GM12872 (cell line): Measurements from ENCODE around the gene NAALADL2.

ENCODE experiments used
- TF ChIP-seq, protein P1 (sequence below): IDR thresholded peaks from 3 replicates; pipeline ENCODE4 v1.5.1; 2011; ENCODE audit warnings: low read depth, mild to moderate bottlenecking, low read length, moderate library complexity; ENCODE audit not compliant: insufficient read depth

Gene NAALADL2

DNA sequence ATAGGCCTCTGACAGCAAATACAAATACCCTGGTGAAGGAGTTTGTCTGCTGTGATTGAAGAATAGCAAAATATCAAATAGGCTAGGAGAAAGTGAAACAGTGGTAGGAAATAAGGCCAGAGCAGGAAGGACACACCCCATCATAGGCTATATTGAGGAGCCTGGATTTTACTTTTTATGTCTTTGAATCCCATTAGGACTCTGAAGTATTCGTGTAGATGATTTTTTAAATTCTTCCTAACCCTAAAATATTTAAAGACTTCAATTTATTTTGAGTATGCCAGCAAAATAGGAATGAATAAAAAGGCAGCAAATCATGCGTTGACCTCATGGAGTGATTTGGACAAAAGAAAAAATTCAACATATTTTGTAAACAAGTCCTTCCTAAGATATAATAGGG lies 562.8 kb downstream of the NAALADL2 start:
- TF ChIP-seq, protein P1, sequence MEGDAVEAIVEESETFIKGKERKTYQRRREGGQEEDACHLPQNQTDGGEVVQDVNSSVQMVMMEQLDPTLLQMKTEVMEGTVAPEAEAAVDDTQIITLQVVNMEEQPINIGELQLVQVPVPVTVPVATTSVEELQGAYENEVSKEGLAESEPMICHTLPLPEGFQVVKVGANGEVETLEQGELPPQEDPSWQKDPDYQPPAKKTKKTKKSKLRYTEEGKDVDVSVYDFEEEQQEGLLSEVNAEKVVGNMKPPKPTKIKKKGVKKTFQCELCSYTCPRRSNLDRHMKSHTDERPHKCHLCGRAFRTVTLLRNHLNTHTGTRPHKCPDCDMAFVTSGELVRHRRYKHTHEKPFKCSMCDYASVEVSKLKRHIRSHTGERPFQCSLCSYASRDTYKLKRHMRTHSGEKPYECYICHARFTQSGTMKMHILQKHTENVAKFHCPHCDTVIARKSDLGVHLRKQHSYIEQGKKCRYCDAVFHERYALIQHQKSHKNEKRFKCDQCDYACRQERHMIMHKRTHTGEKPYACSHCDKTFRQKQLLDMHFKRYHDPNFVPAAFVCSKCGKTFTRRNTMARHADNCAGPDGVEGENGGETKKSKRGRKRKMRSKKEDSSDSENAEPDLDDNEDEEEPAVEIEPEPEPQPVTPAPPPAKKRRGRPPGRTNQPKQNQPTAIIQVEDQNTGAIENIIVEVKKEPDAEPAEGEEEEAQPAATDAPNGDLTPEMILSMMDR: no peak

DNA sequence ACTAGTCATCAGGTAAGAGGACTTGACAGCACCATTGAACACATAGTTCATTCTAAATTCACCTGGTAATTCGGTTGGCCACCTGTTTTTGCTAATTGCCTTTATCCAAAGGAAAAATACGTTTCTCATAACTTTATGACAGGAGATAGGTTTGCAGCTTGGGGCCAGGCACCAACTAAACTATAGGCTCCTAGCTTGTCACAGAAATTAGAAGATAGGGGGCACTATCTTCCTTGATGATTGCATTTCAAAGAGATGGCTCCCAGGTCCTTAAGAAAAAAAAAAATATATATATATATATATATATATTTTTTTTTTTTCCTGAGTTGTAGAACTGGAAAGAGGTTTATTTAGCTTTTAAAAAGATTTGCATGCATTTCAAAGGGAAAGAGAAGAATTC lies 563.6 kb downstream of the NAALADL2 start:
- TF ChIP-seq, protein P1: no peak

DNA sequence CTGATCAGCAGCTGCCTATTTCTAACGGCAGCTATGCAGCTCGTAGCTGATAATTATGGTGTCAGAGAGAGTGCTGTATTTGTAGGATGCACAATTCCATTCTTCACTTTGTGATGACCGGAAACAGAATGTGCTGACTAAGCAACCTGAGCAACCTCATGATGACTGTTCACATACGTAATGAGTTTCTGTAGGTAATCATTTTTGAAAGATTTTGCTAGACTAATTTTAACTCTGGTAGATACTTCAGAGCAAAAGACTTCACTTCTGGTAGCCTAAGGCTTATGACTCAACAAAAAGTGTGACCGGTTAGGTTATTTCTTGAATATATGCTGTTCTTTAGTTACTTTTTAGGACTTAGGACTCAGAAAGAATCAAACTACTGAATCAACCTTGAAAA lies 567.7 kb downstream of the NAALADL2 start:
- TF ChIP-seq, protein P1: no peak

DNA sequence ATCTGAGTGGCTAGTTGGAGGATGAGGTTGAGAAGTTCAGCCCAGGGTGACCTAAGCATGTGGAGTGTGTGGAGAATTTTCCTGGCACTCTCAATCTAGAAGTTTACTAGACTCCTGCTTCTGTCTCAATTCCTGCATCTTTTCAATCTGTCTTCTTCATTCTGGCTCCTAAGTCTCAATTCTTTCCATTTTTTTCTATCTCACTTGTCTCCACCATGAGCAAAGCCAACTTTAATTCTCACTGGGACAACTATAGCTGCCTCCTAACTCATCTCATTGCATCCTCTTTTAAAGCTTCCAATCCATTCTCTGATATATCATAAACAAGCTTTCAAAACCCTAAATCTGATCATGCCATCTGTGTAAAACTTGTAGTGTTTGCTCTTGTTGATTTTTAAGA lies 569.3 kb downstream of the NAALADL2 start:
- TF ChIP-seq, protein P1: no peak

DNA sequence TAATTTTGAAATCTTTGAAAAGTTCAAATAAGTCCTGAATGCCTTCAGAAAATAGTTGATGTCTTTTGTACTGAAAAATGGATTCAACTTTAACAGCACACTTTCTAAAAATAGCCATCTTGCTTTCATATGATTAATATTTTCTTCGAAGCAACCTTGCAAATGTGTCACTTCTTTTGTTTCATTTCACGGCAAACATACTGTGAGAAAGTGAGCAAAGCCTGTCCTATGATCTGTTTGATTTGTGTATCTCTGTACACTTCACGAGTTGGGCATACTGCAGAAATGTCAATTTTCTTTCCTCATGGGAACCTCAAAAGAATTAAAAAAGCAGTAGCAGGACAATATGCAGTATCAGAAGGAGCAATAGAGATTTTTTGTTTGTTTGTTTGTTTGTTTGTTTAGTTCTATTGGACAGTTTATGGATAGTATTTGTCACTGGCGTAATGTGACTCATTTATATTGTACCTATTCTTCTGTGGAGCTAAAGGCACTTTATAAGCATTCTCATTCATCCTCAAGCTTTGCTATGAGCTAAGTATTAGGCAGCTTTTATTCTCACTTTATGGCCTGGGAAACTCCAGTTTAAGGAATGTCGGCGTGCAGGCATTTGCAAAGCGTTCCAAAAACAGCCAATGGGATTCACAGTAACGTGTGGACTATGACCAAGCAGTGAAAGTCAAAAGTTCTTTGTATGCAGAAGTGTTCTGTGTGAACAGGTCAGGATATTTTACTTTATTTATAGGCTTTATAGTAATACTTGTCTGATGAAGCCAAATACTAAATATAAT lies 572.0 kb downstream of the NAALADL2 start:
- TF ChIP-seq, protein P1: no peak

DNA sequence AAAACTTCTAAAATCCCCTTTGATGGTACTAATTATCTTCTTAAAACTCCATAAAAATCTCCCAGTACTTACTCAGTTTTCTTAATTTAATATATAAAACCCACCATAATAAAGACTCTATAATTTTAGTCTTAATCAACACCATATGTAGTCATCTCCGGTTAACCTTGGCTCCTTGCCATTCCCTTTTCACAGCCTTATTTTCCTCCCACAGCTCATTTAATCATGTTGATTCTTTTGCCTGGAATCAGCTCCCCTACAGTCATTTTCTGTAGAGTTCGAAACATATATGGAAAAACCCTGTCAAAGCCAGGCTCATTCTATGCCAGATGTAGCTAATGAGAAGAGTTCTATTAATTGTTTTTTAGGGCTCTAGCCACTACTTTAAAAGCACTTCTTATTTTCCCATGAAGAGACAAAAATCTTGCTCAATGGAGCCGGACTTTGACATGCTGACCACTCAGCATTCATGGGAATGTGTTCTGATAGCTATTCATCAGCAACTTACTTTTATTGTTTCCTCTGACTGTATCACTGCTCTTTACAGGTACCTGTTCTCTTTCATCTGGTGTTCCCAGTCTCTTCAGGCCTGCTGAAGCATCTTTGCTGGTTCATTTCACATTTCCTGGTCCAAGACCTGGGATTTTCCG lies 573.4 kb downstream of the NAALADL2 start:
- TF ChIP-seq, protein P1: no peak

DNA sequence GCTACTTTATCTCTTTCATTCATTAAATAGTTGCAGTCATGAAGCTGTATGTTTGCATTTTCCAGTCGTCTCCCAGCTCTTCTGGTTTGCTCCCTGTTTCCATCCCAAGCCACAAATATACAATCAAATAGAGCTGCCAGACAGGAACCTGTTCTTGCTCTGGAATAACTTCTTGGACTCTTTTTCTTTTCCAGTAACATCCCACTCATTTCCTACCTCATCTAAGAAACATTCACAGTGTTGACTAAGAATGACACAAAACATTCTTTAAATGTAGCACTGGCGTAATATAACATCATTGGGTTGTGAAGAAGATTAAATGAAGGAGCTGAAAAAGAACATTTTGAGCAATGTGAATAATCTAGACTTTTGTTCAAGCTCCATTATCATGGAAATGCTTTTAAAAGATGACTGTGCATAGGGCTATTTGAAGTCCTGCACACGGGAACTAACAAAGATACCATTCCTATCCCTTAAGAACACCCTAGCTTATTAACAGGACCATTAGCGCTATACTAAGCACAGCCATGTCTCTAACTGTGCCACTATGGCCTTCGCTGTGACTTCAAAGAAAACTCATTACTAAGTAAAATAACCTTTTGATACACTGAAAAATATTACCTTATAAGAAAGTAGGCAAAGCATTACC lies 574.0 kb downstream of the NAALADL2 start:
- TF ChIP-seq, protein P1: no peak
